ELR (cell line): ENCODE data around the gene DOCK7.
"Not testable (repeated sequence)": the region's sequence is repeated elsewhere in the genome, so short reads cannot be mapped to it uniquely, and the experiment has no call there.

Experiments used
- DNase-seq: peaks from one replicate; pipeline ENCODE4 v3.0.0-alpha.2; 2015; ENCODE audit warnings: low read depth

Gene DOCK7

GRCh38 chr1:62691062-62691844, 3.1 kb upstream of the DOCK7 start:
- DNase-seq: no peak

- DNase-seq: peak; percentile 93
Observed at GRCh38 chr1:62689524-62689923, 1.3 kb upstream of the DOCK7 start.

GRCh38 chr1:62688687-62689085, 500 bp upstream of the DOCK7 start:
- peak; percentile 49 for DNase-seq

- DNase-seq: peak; percentile 54
Observed at GRCh38 chr1:62687421-62687902, 724 bp downstream of the DOCK7 start.

GRCh38 chr1:62686822-62687221, 1.4 kb downstream of the DOCK7 start:
- DNase-seq: no peak

GRCh38 chr1:62685431-62685859, 2.7 kb downstream of the DOCK7 start:
- peak; percentile 60 for DNase-seq

GRCh38 chr1:62682531-62682930, 5.7 kb downstream of the DOCK7 start:
- DNase-seq: peak; percentile 56

GRCh38 chr1:62680992-62681391, 7.2 kb downstream of the DOCK7 start:
- DNase-seq: not testable (repeated sequence)

GRCh38 chr1:62677822-62678221, 10.4 kb downstream of the DOCK7 start:
- DNase-seq: not testable (repeated sequence)

- DNase-seq: peak; percentile 61
Observed at GRCh38 chr1:62676611-62677356, 11.4 kb downstream of the DOCK7 start.

GRCh38 chr1:62673629-62674028, 14.6 kb downstream of the DOCK7 start:
- no peak for DNase-seq

- no peak for DNase-seq
Observed at GRCh38 chr1:62672029-62672428, 16.2 kb downstream of the DOCK7 start.

GRCh38 chr1:62654744-62655143, 33.4 kb downstream of the DOCK7 start:
- no peak for DNase-seq

- no peak for DNase-seq
Observed at GRCh38 chr1:62652387-62652786, 35.8 kb downstream of the DOCK7 start.

- no peak for DNase-seq
Observed at GRCh38 chr1:62643283-62643682, 44.9 kb downstream of the DOCK7 start.

GRCh38 chr1:62637392-62638105, 50.6 kb downstream of the DOCK7 start:
- peak; percentile 40 for DNase-seq

- DNase-seq: no peak
Observed at GRCh38 chr1:62628506-62628905, 59.7 kb downstream of the DOCK7 start.

- DNase-seq: peak; percentile 25
Observed at GRCh38 chr1:62625415-62625814, 62.8 kb downstream of the DOCK7 start.

GRCh38 chr1:62621907-62622306, 66.3 kb downstream of the DOCK7 start:
- DNase-seq: peak; percentile 88

GRCh38 chr1:62613890-62614289, 74.3 kb downstream of the DOCK7 start:
- no peak for DNase-seq

- DNase-seq: no peak
Observed at GRCh38 chr1:62613325-62613727, 74.9 kb downstream of the DOCK7 start.

GRCh38 chr1:62612770-62613169, 75.4 kb downstream of the DOCK7 start:
- DNase-seq: no peak
